Panc1 (cell line): ENCODE results near the gene SSH2.

ENCODE experiments used
- POLR2AphosphoS5 ChIP-seq: IDR thresholded peaks from 2 replicates; pipeline ENCODE4 v1.6.1; 2012; ENCODE audit warnings: mild to moderate bottlenecking, low read depth, low read length, moderate library complexity
- SIN3A ChIP-seq: IDR thresholded peaks from 2 replicates; pipeline ENCODE4 v1.6.1; 2012; ENCODE audit warnings: low read depth, mild to moderate bottlenecking, low read length, moderate library complexity, borderline replicate concordance; ENCODE audit not compliant: insufficient read depth
- TCF7L2 ChIP-seq: IDR thresholded peaks from 2 replicates; pipeline ENCODE4 v1.6.1; 2011; ENCODE audit warnings: mild to moderate bottlenecking, low read depth, low read length, inconsistent platforms
- TF ChIP-seq, protein P1 (sequence below): fragments of 450-650 bp; IDR thresholded peaks from 2 replicates; pipeline ENCODE4 v1.5.1; 2017; ENCODE audit warnings: mild to moderate bottlenecking
- TF ChIP-seq, protein P2 (sequence below), 2 experiments: IDR thresholded peaks; 2 replicates each; pipeline ENCODE4 v1.6.1; 2011 to 2012; ENCODE audit warnings: low read depth in 2 of 2, control low read depth in 1 of 2, low read length in 1 of 2, mild to moderate bottlenecking in 1 of 2, moderate library complexity in 1 of 2; ENCODE audit not compliant: insufficient read depth in 1 of 2

DNA sequence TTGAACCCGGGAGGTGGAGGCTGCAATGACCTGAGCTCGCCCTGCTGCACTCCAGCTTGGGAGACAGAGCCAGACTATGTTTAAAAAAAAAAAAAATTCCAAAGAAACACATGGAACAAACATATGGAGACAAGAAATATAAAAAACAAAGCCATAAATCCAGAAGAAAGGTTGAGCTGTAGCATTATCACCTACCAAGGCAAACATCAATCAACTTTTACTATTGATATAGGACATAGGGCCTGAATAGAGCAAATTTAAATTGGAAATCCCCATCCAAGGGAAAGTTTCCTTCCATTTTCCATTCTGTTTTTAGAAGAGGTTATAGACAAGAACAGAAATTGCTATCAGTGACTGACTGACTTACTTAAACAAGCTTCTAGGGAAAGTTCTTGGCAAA, 56.6 kb downstream of the SSH2 start:
- TF ChIP-seq SIN3A (no peak), POLR2AphosphoS5 (no peak), TCF7L2 (no peak)
- TF ChIP-seq, protein P1, sequence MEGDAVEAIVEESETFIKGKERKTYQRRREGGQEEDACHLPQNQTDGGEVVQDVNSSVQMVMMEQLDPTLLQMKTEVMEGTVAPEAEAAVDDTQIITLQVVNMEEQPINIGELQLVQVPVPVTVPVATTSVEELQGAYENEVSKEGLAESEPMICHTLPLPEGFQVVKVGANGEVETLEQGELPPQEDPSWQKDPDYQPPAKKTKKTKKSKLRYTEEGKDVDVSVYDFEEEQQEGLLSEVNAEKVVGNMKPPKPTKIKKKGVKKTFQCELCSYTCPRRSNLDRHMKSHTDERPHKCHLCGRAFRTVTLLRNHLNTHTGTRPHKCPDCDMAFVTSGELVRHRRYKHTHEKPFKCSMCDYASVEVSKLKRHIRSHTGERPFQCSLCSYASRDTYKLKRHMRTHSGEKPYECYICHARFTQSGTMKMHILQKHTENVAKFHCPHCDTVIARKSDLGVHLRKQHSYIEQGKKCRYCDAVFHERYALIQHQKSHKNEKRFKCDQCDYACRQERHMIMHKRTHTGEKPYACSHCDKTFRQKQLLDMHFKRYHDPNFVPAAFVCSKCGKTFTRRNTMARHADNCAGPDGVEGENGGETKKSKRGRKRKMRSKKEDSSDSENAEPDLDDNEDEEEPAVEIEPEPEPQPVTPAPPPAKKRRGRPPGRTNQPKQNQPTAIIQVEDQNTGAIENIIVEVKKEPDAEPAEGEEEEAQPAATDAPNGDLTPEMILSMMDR: no peak
- TF ChIP-seq, protein P2, sequence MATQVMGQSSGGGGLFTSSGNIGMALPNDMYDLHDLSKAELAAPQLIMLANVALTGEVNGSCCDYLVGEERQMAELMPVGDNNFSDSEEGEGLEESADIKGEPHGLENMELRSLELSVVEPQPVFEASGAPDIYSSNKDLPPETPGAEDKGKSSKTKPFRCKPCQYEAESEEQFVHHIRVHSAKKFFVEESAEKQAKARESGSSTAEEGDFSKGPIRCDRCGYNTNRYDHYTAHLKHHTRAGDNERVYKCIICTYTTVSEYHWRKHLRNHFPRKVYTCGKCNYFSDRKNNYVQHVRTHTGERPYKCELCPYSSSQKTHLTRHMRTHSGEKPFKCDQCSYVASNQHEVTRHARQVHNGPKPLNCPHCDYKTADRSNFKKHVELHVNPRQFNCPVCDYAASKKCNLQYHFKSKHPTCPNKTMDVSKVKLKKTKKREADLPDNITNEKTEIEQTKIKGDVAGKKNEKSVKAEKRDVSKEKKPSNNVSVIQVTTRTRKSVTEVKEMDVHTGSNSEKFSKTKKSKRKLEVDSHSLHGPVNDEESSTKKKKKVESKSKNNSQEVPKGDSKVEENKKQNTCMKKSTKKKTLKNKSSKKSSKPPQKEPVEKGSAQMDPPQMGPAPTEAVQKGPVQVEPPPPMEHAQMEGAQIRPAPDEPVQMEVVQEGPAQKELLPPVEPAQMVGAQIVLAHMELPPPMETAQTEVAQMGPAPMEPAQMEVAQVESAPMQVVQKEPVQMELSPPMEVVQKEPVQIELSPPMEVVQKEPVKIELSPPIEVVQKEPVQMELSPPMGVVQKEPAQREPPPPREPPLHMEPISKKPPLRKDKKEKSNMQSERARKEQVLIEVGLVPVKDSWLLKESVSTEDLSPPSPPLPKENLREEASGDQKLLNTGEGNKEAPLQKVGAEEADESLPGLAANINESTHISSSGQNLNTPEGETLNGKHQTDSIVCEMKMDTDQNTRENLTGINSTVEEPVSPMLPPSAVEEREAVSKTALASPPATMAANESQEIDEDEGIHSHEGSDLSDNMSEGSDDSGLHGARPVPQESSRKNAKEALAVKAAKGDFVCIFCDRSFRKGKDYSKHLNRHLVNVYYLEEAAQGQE (IDR thresholded peaks at IDR 0.05; ENCODE audit: insufficient read depth in 1 of 2, low read depth in 2 of 2, low read length in 1 of 2): no peak
